Measurements from ENCODE around the gene ESPNL. TPM values are rescaled to one million over a fixed set of nuclear protein-coding genes. Genes with fewer than 3 reads are reported as not detected.
A peak's percentile ranks its signal among the peaks of the same experiment; 100 is the strongest.

Gene ESPNL
- total and polyA plus RNA-seq, 10 donors: 0.65 to 6.2 (median 1.7) TPM

- H3K4me1 ChIP-seq: peaks cover 0 to 8% (median 3%) of the 10 kb centered on the region in 6 donors
- DNase-seq: peak; percentile 58
- H3K4me3 ChIP-seq: no peak overlapping the region
- intact Hi-C loops (cut with DNase I; ENCODE audit: low total_unique reads): no loop called here
- whole genome bisulfite sequencing, 5 donors: 88 to 94% (median 89%) methylated on average over 14 to 20 of the region's 20 CpGs
- H3K9me3 ChIP-seq: no peaks in the 10 kb centered on the region
- peaks cover 0 to 17% (median 0%) of the 10 kb centered on the region in 7 donors for H3K27me3 ChIP-seq (replicated peaks in 1 of 7)
- H3K36me3 ChIP-seq: no peaks in the 10 kb centered on the region
- H3K27ac ChIP-seq: no peak overlapping the region
- no peak for TF ChIP-seq POLR2AphosphoS5 (IDR thresholded peaks at IDR 0.05)
- no peak for TF ChIP-seq CTCF (IDR thresholded peaks at IDR 0.05 in 8 of 11, conservative IDR thresholded peaks at IDR 0.05 in 3 of 11)
- no peak for TF ChIP-seq POLR2A (IDR thresholded peaks at IDR 0.05)
These were observed 25.2 kb downstream of the ESPNL start for GRCh38 chr2:238125127-238125885.

GRCh38 chr2:238126338-238126737 is 26.2 kb downstream of the ESPNL start:
- no peak for TF ChIP-seq POLR2A (IDR thresholded peaks at IDR 0.05)
- TF ChIP-seq POLR2AphosphoS5 (IDR thresholded peaks at IDR 0.05): no peak
- no peak for TF ChIP-seq CTCF (IDR thresholded peaks at IDR 0.05 in 8 of 11, conservative IDR thresholded peaks at IDR 0.05 in 3 of 11)
- Histone ChIP-seq H3K27ac (no peak overlapping the region), H3K27me3 (replicated peaks in 1 of 7) (peaks cover 0 to 6% (median 0%) of the 10 kb centered on the region in 7 donors), H3K36me3 (no peaks in the 10 kb centered on the region), H3K4me3 (no peak overlapping the region), H3K9me3 (no peaks in the 10 kb centered on the region), H3K4me1 (peaks cover 0 to 6% (median 2%) of the 10 kb centered on the region in 6 donors)
- intact Hi-C loops (cut with DNase I; ENCODE audit: low total_unique reads): no loop called here
- WGBS, 5 donors: 89 to 97% (median 95%) methylated on average over 2 of the region's 2 CpGs
- no peak for DNase-seq

GRCh38 chr2:238126775-238127164 is 26.6 kb downstream of the ESPNL start:
- no peak overlapping the region for H3K4me3 ChIP-seq
- H3K27me3 ChIP-seq (replicated peaks in 1 of 7): peaks cover 0 to 5% (median 0%) of the 10 kb centered on the region in 7 donors
- TF ChIP-seq CTCF (IDR thresholded peaks at IDR 0.05 in 8 of 11, conservative IDR thresholded peaks at IDR 0.05 in 3 of 11) (no peak), POLR2A (IDR thresholded peaks at IDR 0.05) (no peak), POLR2AphosphoS5 (IDR thresholded peaks at IDR 0.05) (no peak)
- no peaks in the 10 kb centered on the region for H3K36me3 ChIP-seq
- DNase-seq: no peak
- intact Hi-C loops (cut with DNase I; ENCODE audit: low total_unique reads): no loop called here
- 88 to 95% (median 90%) methylated on average over 2 of the region's 2 CpGs for WGBS, 5 donors
- no peak overlapping the region for H3K27ac ChIP-seq
- H3K4me1 ChIP-seq: peaks cover 0 to 6% (median 2%) of the 10 kb centered on the region in 6 donors
- no peaks in the 10 kb centered on the region for H3K9me3 ChIP-seq

Measured in spleen (tissue), 11 donors.